ENCODE results near the gene RTRAF.

- TF ChIP-seq CTCF (IDR thresholded peaks at IDR 0.05; ENCODE audit: low read depth, low read length, missing input control) (no peak), ATF3 (IDR thresholded peaks at IDR 0.05) (no peak), YY1 (IDR thresholded peaks at IDR 0.05) (no peak), REST (IDR thresholded peaks at IDR 0.05) (no peak), TAF1 (conservative IDR thresholded peaks at IDR 0.05) (no peak), MAX (IDR thresholded peaks at IDR 0.05) (no peak), EGR1 (IDR thresholded peaks at IDR 0.05; ENCODE audit: low read depth in 2 of 2) (no peak), FOXA1 (IDR thresholded peaks at IDR 0.05) (no peak), GABPA (IDR thresholded peaks at IDR 0.05 in 1 of 2, conservative IDR thresholded peaks at IDR 0.05 in 1 of 2) (no peak), ZBTB33 (IDR thresholded peaks at IDR 0.05) (no peak), SP1 (IDR thresholded peaks at IDR 0.05) (no peak)
These were observed 30.9 kb downstream of the RTRAF start for GRCh38 chr14:52020161-52020714.
